Trophoblast cell (in vitro differentiated cells and primary cell): ENCODE results near the gene GHITM.
"Not testable (repeated sequence)": the region's sequence is repeated elsewhere in the genome, so short reads cannot be mapped to it uniquely, and the experiment has no call there.

Experiments
- DNase-seq, 2 donors: peaks; one replicate each; pipeline ENCODE4 v3.0.0-alpha.2; 2016
- H2AFZ ChIP-seq: 2 replicates; pipeline ENCODE4 v1.6.1; 2013; ENCODE audit warnings: low read length, moderate library complexity, mild to moderate bottlenecking; ENCODE audit not compliant: insufficient read depth, poor library complexity
- H2AK5ac ChIP-seq: 2 replicates; pipeline ENCODE4 v1.6.1; 2013; ENCODE audit warnings: mild to moderate bottlenecking, low read length
- H2BK120ac ChIP-seq: 2 replicates; pipeline ENCODE4 v1.6.1; 2013; ENCODE audit warnings: low read length, mild to moderate bottlenecking, moderate library complexity; ENCODE audit not compliant: insufficient read depth, poor library complexity
- H2BK12ac ChIP-seq: 2 replicates; pipeline ENCODE4 v1.6.1; 2013; ENCODE audit warnings: mild to moderate bottlenecking, low read length, moderate library complexity
- H2BK5ac ChIP-seq: 2 replicates; pipeline ENCODE4 v1.6.1; 2013; ENCODE audit warnings: low read length, low read depth, moderate library complexity, mild to moderate bottlenecking; ENCODE audit not compliant: poor library complexity
- H3K14ac ChIP-seq: 2 replicates; pipeline ENCODE4 v1.6.1; 2013; ENCODE audit warnings: mild to moderate bottlenecking, low read length
- H3K18ac ChIP-seq: 2 replicates; pipeline ENCODE4 v1.6.1; 2013; ENCODE audit warnings: mild to moderate bottlenecking, low read length
- H3K23ac ChIP-seq: 2 replicates; pipeline ENCODE4 v1.6.1; 2013; ENCODE audit warnings: low read length
- H3K27ac ChIP-seq: 2 replicates; pipeline ENCODE4 v1.5.1; 2013; ENCODE audit warnings: low read depth, mild to moderate bottlenecking, inconsistent platforms, low read length, moderate library complexity
- H3K27me3 ChIP-seq: 2 replicates; pipeline ENCODE4 v1.6.1; 2013; ENCODE audit warnings: inconsistent platforms, mild to moderate bottlenecking, low read length, moderate library complexity; ENCODE audit not compliant: insufficient read depth
- H3K36me3 ChIP-seq, 2 experiments: 1 replicate in 1 of 2; 2 replicates in 1 of 2; pipeline ENCODE4 v1.6.1; 2013; ENCODE audit warnings: low read length in 2 of 2, mild to moderate bottlenecking in 2 of 2, moderate library complexity in 1 of 2; ENCODE audit not compliant: insufficient read depth in 2 of 2, control insufficient read depth in 1 of 2
- H3K4ac ChIP-seq: 2 replicates; pipeline ENCODE4 v1.6.1; 2013; ENCODE audit warnings: low read depth, mild to moderate bottlenecking, low read length, moderate library complexity
- H3K4me1 ChIP-seq, 2 experiments: 1 replicate in 1 of 2; 2 replicates in 1 of 2; pipeline ENCODE4 v1.6.1; 2013; ENCODE audit warnings: low read length in 2 of 2, mild to moderate bottlenecking in 2 of 2, moderate library complexity in 1 of 2; ENCODE audit not compliant: insufficient read depth in 2 of 2, control insufficient read depth in 1 of 2
- H3K4me2 ChIP-seq: 2 replicates; pipeline ENCODE4 v1.6.1; 2013; ENCODE audit warnings: inconsistent platforms, mild to moderate bottlenecking, low read length, moderate library complexity
- H3K4me3 ChIP-seq: 2 replicates; pipeline ENCODE4 v1.5.1; 2013; ENCODE audit warnings: mild to moderate bottlenecking, low read depth, low read length, inconsistent platforms
- H3K79me1 ChIP-seq: one replicate; pipeline ENCODE4 v1.6.1; 2013; ENCODE audit warnings: low read length
- H3K79me2 ChIP-seq: 2 replicates; pipeline ENCODE4 v1.6.1; 2013; ENCODE audit warnings: low read length, mild to moderate bottlenecking; ENCODE audit not compliant: control insufficient read depth, insufficient read depth, poor library complexity
- H3K9ac ChIP-seq: 2 replicates; pipeline ENCODE4 v1.6.1; 2013; ENCODE audit warnings: mild to moderate bottlenecking, low read length
- H3K9me3 ChIP-seq: 2 replicates; pipeline ENCODE4 v1.6.1; 2013; ENCODE audit warnings: low read depth, mild to moderate bottlenecking, control low read depth, inconsistent platforms, low read length; ENCODE audit not compliant: insufficient read depth
- H4K12ac ChIP-seq: 2 replicates; pipeline ENCODE4 v1.6.1; 2013; ENCODE audit warnings: low read depth, mild to moderate bottlenecking, low read length, moderate library complexity
- H4K8ac ChIP-seq: 2 replicates; pipeline ENCODE4 v1.6.1; 2013; ENCODE audit warnings: low read depth, mild to moderate bottlenecking, low read length, moderate library complexity
- H4K91ac ChIP-seq: one replicate; pipeline ENCODE4 v1.6.1; 2013; ENCODE audit warnings: low read depth, mild to moderate bottlenecking, low read length, moderate library complexity
- WGBS: extraction: QIAGEN DNeasy Blood & Tissue Kit; methylation state at CpG from one replicate; pipeline ENCODE4 v1.1.7; 2013; ENCODE audit warnings: missing lambda C conversion rate; ENCODE audit not compliant: insufficient read length, insufficient coverage; ENCODE audit errors: extremely low coverage; 5-methylcytosine and 5-hydroxymethylcytosine counted together

Gene GHITM

GRCh38 chr10:84123362-84123761 is 15.9 kb upstream of the GHITM start:
- Histone ChIP-seq H3K14ac (no peak overlapping the region), H3K18ac (no peak overlapping the region), H3K9ac (no peak overlapping the region), H2AK5ac (no peak overlapping the region), H3K79me2 (no peaks in the 10 kb centered on the region), H3K9me3 (peaks cover 10% of the 10 kb centered on the region), H3K36me3 (no peaks in the 10 kb centered on the region), H2BK120ac (no peak overlapping the region), H2BK12ac (no peak overlapping the region), H3K79me1 (no peaks in the 10 kb centered on the region), H4K12ac (no peak overlapping the region), H3K4ac (no peak overlapping the region), H3K4me2 (no peak overlapping the region), H4K8ac (no peak overlapping the region), H3K4me3 (no peak overlapping the region), H3K4me1 (no peaks in the 10 kb centered on the region), H3K27me3 (no peaks in the 10 kb centered on the region), H2BK5ac (no peak overlapping the region), H4K91ac (no peak overlapping the region), H2AFZ (no peak overlapping the region), H3K23ac (no peak overlapping the region), H3K27ac (no peak overlapping the region)
- DNase-seq: no peak
- no CpG with 5 or more reads among the region's 1 CpG for WGBS

- not testable (repeated sequence) for H2AFZ ChIP-seq, H4K91ac ChIP-seq, H3K27me3 ChIP-seq, H3K79me1 ChIP-seq, H2BK12ac ChIP-seq, H2AK5ac ChIP-seq, H3K9ac ChIP-seq, H3K4me3 ChIP-seq, H3K79me2 ChIP-seq, DNase-seq, H3K4me1 ChIP-seq, H3K18ac ChIP-seq, H3K27ac ChIP-seq, H3K9me3 ChIP-seq, H2BK120ac ChIP-seq, H4K8ac ChIP-seq, H3K36me3 ChIP-seq, H3K4me2 ChIP-seq, H3K14ac ChIP-seq, H3K23ac ChIP-seq, H2BK5ac ChIP-seq, H3K4ac ChIP-seq, H4K12ac ChIP-seq
- no CpG with 5 or more reads among the region's 10 CpGs for WGBS
Observed at GRCh38 chr10:84125910-84126784, 13.2 kb upstream of the GHITM start.

GRCh38 chr10:84126785-84127167 is 12.5 kb upstream of the GHITM start:
- Histone ChIP-seq H3K9me3 (peaks cover 10% of the 10 kb centered on the region), H3K9ac (no peak overlapping the region), H3K4me1 (no peaks in the 10 kb centered on the region), H4K8ac (no peak overlapping the region), H2AK5ac (no peak overlapping the region), H2BK12ac (no peak overlapping the region), H3K36me3 (no peaks in the 10 kb centered on the region), H2BK120ac (no peak overlapping the region), H3K27me3 (no peaks in the 10 kb centered on the region), H3K14ac (no peak overlapping the region), H3K4me3 (no peak overlapping the region), H4K12ac (no peak overlapping the region), H3K23ac (no peak overlapping the region), H3K79me2 (no peaks in the 10 kb centered on the region), H3K27ac (no peak overlapping the region), H3K4me2 (no peak overlapping the region), H3K18ac (no peak overlapping the region), H2AFZ (no peak overlapping the region), H3K4ac (no peak overlapping the region), H3K79me1 (no peaks in the 10 kb centered on the region), H2BK5ac (no peak overlapping the region), H4K91ac (no peak overlapping the region)
- no peak for DNase-seq
- no CpG with 5 or more reads among the region's 1 CpG for WGBS

GRCh38 chr10:84135836-84136235 is 3.5 kb upstream of the GHITM start:
- H3K27ac ChIP-seq: no peak overlapping the region
- H2BK12ac ChIP-seq: no peak overlapping the region
- no peaks in the 10 kb centered on the region for H3K9me3 ChIP-seq
- no peak overlapping the region for H4K12ac ChIP-seq
- no peak overlapping the region for H2BK5ac ChIP-seq
- H3K4me2 ChIP-seq: no peak overlapping the region
- no peak overlapping the region for H2AK5ac ChIP-seq
- H3K23ac ChIP-seq: no peak overlapping the region
- no peaks in the 10 kb centered on the region for H3K36me3 ChIP-seq
- WGBS: no CpG with 5 or more reads among the region's 2 CpGs
- H3K18ac ChIP-seq: no peak overlapping the region
- H2BK120ac ChIP-seq: no peak overlapping the region
- DNase-seq: no peak
- H3K9ac ChIP-seq: no peak overlapping the region
- H3K14ac ChIP-seq: no peak overlapping the region
- H3K4me3 ChIP-seq: no peak overlapping the region
- H2AFZ ChIP-seq: no peak overlapping the region
- H3K27me3 ChIP-seq: no peaks in the 10 kb centered on the region
- no peak overlapping the region for H3K4ac ChIP-seq
- H3K79me1 ChIP-seq: peaks cover 6% of the 10 kb centered on the region
- no peak overlapping the region for H4K91ac ChIP-seq
- peaks cover 10% of the 10 kb centered on the region for H3K79me2 ChIP-seq
- H4K8ac ChIP-seq: no peak overlapping the region
- peaks cover 6% of the 10 kb centered on the region in 2 experiments for H3K4me1 ChIP-seq
